Measurements from ENCODE around the gene BHLHA9.
"Not testable (repeated sequence)": the region's sequence is repeated elsewhere in the genome, so short reads cannot be mapped to it uniquely, and the experiment has no call there.

BHLHA9 gene

GRCh38 chr17:1300371-1300905 lies 30.2 kb downstream of the BHLHA9 start:
- DNase-seq (ENCODE audit: low read depth in 2 of 2), result no peak

DNA sequence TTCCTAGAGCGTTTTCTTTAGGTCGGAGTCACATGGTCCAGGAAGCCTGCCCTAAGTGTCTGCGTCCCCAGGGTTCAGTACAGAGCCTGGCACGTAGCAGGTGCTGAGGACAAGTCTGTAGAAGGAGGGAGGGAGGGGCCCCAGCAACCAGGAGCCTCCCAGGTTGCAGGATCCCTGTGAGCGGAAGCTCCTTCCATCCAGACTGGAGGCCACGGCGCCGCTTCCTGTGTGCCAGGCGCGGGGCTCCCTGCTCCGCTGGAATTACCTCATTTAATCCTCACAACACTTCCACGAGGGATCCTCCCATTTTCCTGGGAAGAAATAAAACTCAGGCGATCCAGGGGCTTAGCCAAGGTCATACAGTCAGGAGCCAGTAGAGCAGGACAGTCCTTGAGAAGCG lies 31.3 kb downstream of the BHLHA9 start:
- no peak for DNase-seq (ENCODE audit: low read depth in 2 of 2)

DNA sequence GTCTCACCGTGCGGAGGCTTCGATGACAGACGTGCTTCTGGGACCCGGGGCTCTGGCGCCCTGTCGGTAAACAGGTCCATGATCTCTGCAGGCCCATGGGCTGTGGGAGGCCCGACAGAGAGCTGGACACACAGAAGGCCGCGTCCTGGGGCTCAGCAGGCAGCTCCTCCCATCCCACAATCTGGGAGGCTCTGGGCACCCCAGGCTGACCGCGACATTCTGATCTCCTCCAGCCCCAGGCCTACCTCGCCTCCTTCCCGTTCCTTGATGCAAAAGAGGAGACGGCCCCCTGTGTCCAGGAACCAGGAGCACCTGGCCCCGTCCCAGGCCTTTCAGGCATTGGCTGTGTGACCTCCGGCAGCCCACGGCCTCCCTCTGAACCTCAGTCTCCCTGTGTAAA lies 32.5 kb downstream of the BHLHA9 start:
- no peak for DNase-seq (ENCODE audit: low read depth in 2 of 2)

DNA sequence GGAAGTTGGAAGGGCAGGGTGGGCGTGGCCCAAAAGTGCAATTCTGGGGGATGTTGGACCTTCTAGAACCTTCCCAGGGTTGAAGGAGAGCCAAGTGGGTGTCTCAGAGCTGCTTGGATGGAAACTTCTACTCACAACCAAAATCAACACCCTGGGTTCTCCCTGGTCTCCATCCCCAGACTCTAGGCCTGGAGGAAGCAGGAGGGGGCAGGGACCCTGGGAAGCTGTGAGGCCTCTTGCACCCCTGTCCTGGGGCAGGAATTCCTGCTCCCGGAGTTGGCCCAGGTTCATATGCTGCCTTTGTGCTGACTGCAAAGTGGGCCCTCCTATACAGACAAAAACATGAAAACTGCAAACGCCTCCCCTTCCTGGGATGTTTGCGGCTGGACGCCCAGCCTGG lies 34.3 kb downstream of the BHLHA9 start:
- DNase-seq (ENCODE audit: low read depth in 2 of 2), result no peak

DNA sequence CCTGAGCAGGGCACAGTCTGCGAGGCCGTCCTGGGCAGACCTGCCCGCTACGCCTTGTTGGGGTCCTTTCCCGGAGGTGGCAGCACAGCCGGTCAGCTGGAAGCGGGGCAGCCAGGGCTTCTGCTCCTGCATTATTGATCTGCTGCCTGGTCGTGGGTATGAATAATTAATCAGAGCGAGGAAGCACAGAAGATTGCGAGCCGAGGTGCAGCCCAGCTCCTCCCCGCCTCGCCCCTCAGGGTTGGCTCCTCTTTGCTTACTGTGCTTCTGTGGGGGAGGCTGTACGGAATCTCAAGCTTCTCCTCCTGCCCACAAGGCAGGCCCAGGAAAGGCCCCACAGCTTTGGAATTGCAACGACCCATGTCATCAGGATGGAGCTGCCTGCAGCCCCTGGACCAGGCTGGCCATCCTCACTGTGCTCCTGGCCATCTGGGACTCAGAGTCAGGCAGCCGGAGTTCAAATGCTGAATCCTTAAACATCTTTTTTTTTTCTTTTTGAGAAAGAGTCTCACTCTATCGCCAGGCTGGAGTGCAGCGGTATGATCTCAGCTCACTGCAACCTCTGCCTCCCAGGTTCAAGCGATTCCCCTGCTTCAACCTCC lies 34.8 kb downstream of the BHLHA9 start:
- DNase-seq (ENCODE audit: low read depth in 2 of 2), result no peak

DNA sequence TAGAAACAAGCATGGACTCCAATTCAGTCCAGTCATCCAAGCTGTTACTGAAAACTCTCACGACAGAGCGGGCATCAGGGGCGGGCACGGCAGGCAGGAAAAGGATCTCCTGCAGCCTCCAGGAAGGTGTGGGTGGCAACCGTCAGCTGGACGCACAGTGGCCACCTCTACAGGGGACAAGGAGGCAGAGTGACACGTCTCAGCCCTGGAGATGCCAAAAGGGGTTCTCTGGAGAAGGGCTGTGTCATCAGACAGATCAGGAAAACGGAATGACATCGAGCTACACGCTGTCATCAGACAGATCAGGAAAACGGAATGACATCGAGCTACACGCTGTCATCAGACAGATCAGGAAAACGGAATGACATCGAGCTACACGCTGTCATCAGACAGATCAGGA lies 37.6 kb downstream of the BHLHA9 start:
- DNase-seq (ENCODE audit: low read depth in 2 of 2), result not testable (repeated sequence)

GRCh38 chr17:1312261-1312870 lies 42.1 kb downstream of the BHLHA9 start:
- DNase-seq (ENCODE audit: low read depth in 2 of 2), result no peak

DNA sequence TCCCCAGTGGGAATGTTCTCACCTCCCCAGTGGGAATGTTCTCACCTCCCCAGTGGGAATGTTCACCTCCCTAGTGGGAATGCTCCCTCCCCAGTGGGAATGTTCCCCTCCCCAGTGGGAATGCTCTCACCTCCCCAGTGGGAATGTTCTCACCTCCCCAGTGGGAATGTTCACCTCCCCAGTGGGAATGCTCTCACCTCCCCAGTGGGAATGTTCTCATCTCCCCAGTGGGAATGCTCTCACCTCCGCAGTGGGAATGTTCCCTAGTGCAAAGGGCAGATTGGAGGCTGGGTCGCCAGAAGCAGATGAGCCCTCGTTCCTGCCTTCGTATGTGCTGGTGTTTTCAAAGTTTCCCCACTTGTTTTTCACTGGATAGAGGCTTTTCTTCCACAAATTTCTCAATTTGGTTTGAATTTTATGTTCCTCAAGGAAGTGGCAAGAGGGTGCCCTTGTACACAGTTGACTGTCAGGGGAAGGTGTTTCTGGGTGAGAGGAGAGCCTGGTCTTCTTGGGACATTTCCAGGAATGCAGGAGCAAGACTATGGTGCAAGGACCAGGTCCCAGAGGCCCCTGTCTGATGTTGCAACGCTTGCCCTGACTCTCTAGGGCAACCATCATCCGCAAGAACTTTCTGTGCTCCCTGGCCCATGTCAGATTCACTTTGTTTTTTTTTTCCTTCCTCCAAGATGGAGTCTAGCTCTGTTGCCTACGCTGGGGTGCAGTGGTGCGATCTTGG lies 43.2 kb downstream of the BHLHA9 start:
- no peak for DNase-seq (ENCODE audit: low read depth in 2 of 2)

- no peak for DNase-seq (ENCODE audit: low read depth in 2 of 2)
These were observed 45.2 kb downstream of the BHLHA9 start for GRCh38 chr17:1315409-1315808.

DNA sequence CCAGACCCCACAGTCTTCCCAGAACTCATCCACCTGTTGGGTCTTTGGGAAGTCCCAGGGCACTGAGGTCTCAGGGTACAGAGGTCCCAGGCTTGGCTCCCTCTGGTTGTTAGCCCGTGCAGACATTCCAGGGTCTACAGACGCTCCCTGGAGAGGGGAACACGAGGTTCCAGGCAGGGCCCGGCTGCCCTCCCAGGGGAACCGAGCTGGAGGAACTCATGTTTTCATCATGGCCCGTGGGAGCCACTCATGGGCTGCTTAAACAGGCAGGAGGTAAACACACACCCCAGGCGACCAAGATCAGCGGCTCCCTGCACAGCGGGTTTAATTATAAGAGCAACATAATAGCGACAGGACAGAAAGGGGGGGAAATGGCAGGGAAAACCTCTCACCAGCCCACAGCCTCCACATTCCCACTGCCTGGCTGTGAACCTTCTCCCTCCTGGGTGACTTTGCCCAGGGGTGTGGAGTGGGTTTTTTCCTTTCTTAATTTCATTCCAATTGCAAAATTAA lies 45.7 kb downstream of the BHLHA9 start:
- no peak for DNase-seq (ENCODE audit: low read depth in 2 of 2)

Data from fibroblast of skin of left quadriceps (primary cell).